Vagina (tissue), 2 donors: Measurements from ENCODE around the gene MTF1. TPM values are rescaled to one million over a fixed set of nuclear protein-coding genes. Genes with fewer than 3 reads are reported as not detected.
A peak's percentile ranks its signal among the peaks of the same experiment; 100 is the strongest.

Source experiments
- DNase-seq, 2 donors: peaks; one replicate each; pipeline ENCODE4 v3.0.0-alpha.2; 2017; ENCODE audit errors: extremely low spot score in 2 of 2
- H3K27ac ChIP-seq: fragments of 200-600 bp; sonication (generic); one replicate; pipeline ENCODE4 v1.5.1; 2019
- H3K27me3 ChIP-seq: fragments of 200-600 bp; sonication (generic); one replicate; pipeline ENCODE4 v1.5.1; 2019
- H3K36me3 ChIP-seq, 2 donors: fragments of 200-600 bp; sonication (generic); one replicate each; pipeline ENCODE4 v1.5.1; 2017 to 2019
- H3K4me1 ChIP-seq: fragments of 200-600 bp; sonication (generic); one replicate; pipeline ENCODE4 v1.5.1; 2019
- H3K4me3 ChIP-seq, 2 donors: fragments of 200-600 bp; sonication (generic); 1 replicate in 1 of 2; 2 replicates in 1 of 2; pipeline ENCODE4 v1.5.1; 2016 to 2019
- H3K9me3 ChIP-seq: fragments of 200-600 bp; sonication (generic); one replicate; pipeline ENCODE4 v1.5.1; 2019
- POLR2A ChIP-seq, 2 donors: fragments of 450-650 bp; IDR thresholded peaks; one replicate each; pipeline ENCODE4 v1.6.1; 2017; ENCODE audit warnings: antibody characterized with exemption in 2 of 2, mild to moderate bottlenecking in 2 of 2, moderate library complexity in 2 of 2
- POLR2AphosphoS5 ChIP-seq, 2 donors: sonication (generic); formaldehyde crosslinking; IDR thresholded peaks; one replicate each; pipeline ENCODE4 v1.9.0; 2017; ENCODE audit warnings: antibody characterized with exemption in 2 of 2, mild to moderate bottlenecking in 2 of 2, low read depth in 1 of 2; ENCODE audit not compliant: insufficient read depth in 1 of 2
- intact Hi-C: fragments of 100-400 bp; cut with DNase I; formaldehyde crosslinking; loops from one replicate; pipeline ENCODE4 v1.15.1; 2023
- total RNA-seq: library from RNA; depleted of rRNA; stranded (reverse); fragments of >200 nt; gene quantifications from one replicate; pipeline ENCODE4 v1.2.3, GENCODE V29; 2016
- TF ChIP-seq, protein P1 (sequence below), 3 experiments: fragments of 450-650 bp in 2 of 3; fragments of 200-600 bp in 1 of 3; sonication (generic) in 1 of 3; IDR thresholded peaks; one replicate each; pipeline ENCODE4 v1.5.1; 2017 to 2019; ENCODE audit warnings: antibody characterized with exemption in 3 of 3, mild to moderate bottlenecking in 2 of 3, moderate library complexity in 2 of 3

Gene MTF1
- total RNA-seq, 1 donor from 2014 or later: 9.3 TPM

DNA sequence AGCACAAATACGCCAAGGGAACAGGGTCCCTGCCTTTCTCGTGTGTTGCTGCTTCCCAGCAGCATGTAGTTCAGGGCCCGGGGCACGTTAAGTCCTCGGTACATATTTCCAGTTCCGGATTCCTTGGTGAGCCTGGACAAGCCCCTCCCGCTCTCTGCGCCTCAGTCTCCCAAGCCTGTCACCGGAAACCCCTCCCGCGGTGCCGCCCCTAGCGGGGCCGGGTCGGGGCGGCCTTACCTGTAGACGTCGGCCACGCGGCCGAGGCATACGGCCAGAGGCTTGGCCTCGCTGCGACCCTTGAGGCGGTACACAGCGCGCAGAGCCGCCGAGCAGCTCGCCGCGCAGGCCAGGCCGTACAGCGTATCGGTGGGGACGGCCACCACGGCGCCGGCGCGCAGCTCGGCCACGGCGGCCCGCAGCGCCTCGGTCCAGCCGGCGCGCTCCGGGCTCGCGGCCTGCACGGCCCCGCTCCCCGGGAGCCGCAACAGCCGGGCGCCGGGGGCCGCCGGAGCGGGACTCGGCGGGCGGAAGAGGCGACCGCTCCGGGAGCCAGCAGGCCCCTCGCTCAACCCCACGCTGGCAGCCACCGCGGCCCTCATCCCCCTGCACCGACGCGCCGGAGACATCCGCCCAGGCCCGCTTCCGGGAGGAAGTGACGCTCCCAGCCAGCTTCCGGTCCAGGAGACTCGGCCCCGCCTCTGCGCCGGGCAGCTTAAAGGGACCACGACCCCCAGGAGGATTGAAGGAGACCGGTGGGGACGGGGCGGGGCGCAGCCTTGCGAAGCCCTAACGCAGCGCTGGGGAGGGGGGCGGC is 51.6 kb downstream of the MTF1 start, which contains the start of the genes C1orf122 and YRDC:
C1orf122 (plus strand) TSS at position 236 of the 814 bp plus-strand sequence. CDS start 615 bp downstream, outside the sequence.
YRDC (minus strand) TSS at position 654 of the 814 bp plus-strand sequence; CDS start at position 626, 28 bp downstream.
- intact Hi-C loops: loop anchor here (10.0 kb wide), 1 partner anchor 47 kb away; the partner anchor contains the start of gene MTF1

DNA sequence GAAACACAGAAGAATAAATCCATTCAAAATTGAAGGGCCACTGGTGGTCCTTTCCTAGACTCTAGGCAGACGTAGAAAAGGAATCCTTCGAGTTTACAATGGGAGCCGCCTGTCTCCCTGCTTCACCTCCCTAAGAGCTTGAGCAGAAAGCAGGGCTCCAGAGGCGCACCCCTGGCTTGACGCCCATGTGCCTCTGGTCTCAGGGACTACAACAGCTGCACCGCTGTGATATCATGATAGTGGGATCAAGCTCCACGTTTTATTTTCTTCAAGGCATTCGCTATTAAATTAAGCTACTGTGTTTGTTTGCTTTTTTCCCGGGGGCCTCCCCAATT is 52.2 kb downstream of the MTF1 start:
- Histone ChIP-seq H3K36me3 (peaks cover 0 to 48% of the 10 kb centered on the region in 2 donors), H3K4me1 (peaks cover 31% of the 10 kb centered on the region), H3K4me3 (peak overlapping the region; percentile 92 to 93), H3K9me3 (no peaks in the 10 kb centered on the region), H3K27ac (peak overlapping the region; percentile 82), H3K27me3 (no peaks in the 10 kb centered on the region)
- TF ChIP-seq, protein P1, sequence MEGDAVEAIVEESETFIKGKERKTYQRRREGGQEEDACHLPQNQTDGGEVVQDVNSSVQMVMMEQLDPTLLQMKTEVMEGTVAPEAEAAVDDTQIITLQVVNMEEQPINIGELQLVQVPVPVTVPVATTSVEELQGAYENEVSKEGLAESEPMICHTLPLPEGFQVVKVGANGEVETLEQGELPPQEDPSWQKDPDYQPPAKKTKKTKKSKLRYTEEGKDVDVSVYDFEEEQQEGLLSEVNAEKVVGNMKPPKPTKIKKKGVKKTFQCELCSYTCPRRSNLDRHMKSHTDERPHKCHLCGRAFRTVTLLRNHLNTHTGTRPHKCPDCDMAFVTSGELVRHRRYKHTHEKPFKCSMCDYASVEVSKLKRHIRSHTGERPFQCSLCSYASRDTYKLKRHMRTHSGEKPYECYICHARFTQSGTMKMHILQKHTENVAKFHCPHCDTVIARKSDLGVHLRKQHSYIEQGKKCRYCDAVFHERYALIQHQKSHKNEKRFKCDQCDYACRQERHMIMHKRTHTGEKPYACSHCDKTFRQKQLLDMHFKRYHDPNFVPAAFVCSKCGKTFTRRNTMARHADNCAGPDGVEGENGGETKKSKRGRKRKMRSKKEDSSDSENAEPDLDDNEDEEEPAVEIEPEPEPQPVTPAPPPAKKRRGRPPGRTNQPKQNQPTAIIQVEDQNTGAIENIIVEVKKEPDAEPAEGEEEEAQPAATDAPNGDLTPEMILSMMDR (IDR thresholded peaks at IDR 0.05): no peak
- TF ChIP-seq POLR2A (IDR thresholded peaks at IDR 0.05) (no peak), POLR2AphosphoS5 (IDR thresholded peaks at IDR 0.05; ENCODE audit: insufficient read depth in 1 of 2, low read depth in 1 of 2) (no peak)
- intact Hi-C loops: loop anchor here (10.0 kb wide), 1 partner anchor 48 kb away; the partner anchor contains the start of gene MTF1
- DNase-seq: no peak

More for the DNA sequence above, 51.6 kb downstream of the MTF1 start, which contains the start of the genes C1orf122 and YRDC:
- H3K9me3 ChIP-seq: no peaks in the 10 kb centered on the region
- no peaks in the 10 kb centered on the region for H3K27me3 ChIP-seq
- TF ChIP-seq POLR2A (IDR thresholded peaks at IDR 0.05): peak in 1 of 2 donors; percentile 69
- TF ChIP-seq, protein P1 (IDR thresholded peaks at IDR 0.05): no peak
- peak; percentile 77 to 79 for TF ChIP-seq POLR2AphosphoS5 (IDR thresholded peaks at IDR 0.05; ENCODE audit: insufficient read depth in 1 of 2, low read depth in 1 of 2)
- H3K36me3 ChIP-seq: peaks cover 0 to 42% of the 10 kb centered on the region in 2 donors
- no peak for DNase-seq
- H3K4me3 ChIP-seq: peak within 1 kb of the TSS; percentile 92 to 93
- H3K4me1 ChIP-seq: peaks cover 31% of the 10 kb centered on the region
- H3K27ac ChIP-seq: peak within 1 kb of the TSS; percentile 82

DNA sequence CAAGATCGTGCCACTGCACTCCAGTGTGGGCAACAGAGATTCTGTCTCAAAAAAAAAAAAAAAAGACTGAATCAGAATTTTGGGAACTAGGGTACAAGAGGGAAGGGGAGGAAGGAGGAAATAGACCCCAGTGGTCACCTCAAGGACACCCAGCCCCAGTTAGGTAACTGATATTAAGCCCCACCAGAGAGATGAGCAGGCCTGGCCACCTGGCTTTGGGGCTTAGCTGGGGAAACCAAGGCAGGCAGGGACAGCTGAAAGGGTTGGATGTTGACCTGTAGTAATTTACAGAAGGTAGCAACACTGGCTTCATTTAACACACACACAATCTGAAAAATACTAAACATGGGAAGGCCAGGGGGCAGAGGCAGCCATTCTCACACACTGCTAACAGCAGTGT is 57.0 kb downstream of the MTF1 start:
- H3K4me1 ChIP-seq: peaks cover 12% of the 10 kb centered on the region
- no peaks in the 10 kb centered on the region for H3K9me3 ChIP-seq
- no peak for DNase-seq
- intact Hi-C loops: loop anchor here (10.0 kb wide), 1 partner anchor 52 kb away; the partner anchor contains the start of gene MTF1
- no peak overlapping the region for H3K27ac ChIP-seq
- peaks cover 0 to 64% of the 10 kb centered on the region in 2 donors for H3K36me3 ChIP-seq
- no peaks in the 10 kb centered on the region for H3K27me3 ChIP-seq
- H3K4me3 ChIP-seq: no peak overlapping the region
- TF ChIP-seq POLR2AphosphoS5 (IDR thresholded peaks at IDR 0.05; ENCODE audit: insufficient read depth in 1 of 2, low read depth in 1 of 2): no peak
- TF ChIP-seq POLR2A (IDR thresholded peaks at IDR 0.05): no peak
- TF ChIP-seq, protein P1 (IDR thresholded peaks at IDR 0.05): no peak

DNA sequence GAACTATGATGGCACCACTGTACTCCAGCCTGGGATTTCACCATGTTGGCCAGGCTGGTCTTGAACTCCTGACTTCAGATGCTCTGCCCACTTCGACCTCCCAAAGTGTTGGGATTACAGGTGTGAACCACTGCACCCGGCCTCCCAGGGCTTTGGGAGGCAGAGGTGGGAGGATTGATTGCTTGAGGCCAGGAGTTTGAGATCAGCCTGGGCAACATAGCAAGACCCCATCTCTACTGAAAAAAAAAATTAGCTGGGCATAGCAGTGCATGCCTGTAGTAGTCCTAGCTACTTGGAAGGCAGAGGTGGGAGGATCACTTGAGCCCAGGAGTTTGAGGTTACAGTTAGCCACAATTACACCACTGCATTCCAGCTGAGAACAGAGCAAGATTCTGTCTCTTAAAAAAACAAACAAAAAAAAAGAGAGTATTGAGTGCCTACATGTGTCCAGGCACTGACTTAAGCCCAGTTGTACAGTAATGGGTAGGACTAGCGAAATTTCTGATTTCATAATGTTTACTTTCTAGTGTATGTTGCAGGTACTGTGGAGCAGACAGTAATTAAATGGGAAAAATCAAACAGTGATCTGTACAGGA is 61.5 kb downstream of the MTF1 start:
- H3K4me1 ChIP-seq: peaks cover 19% of the 10 kb centered on the region
- TF ChIP-seq, protein P1 (IDR thresholded peaks at IDR 0.05): no peak
- TF ChIP-seq POLR2A (IDR thresholded peaks at IDR 0.05) (no peak), POLR2AphosphoS5 (IDR thresholded peaks at IDR 0.05; ENCODE audit: insufficient read depth in 1 of 2, low read depth in 1 of 2) (no peak)
- H3K27ac ChIP-seq: no peak overlapping the region
- peaks cover 0 to 23% of the 10 kb centered on the region in 2 donors for H3K36me3 ChIP-seq
- no peaks in the 10 kb centered on the region for H3K9me3 ChIP-seq
- no peaks in the 10 kb centered on the region for H3K27me3 ChIP-seq
- intact Hi-C loops: no loop called here
- H3K4me3 ChIP-seq: no peak overlapping the region
- DNase-seq: no peak
